GM21723 (cell line): ENCODE results near the gene MYOF.

Experiments
- ATAC-seq: cut with Tn5 transposase; IDR thresholded peaks from one replicate; pipeline ENCODE4 v1.9.1; 2021; ENCODE audit warnings: mild to moderate bottlenecking, moderate library complexity; ENCODE audit not compliant: unreplicated experiment

The MYOF gene

DNA sequence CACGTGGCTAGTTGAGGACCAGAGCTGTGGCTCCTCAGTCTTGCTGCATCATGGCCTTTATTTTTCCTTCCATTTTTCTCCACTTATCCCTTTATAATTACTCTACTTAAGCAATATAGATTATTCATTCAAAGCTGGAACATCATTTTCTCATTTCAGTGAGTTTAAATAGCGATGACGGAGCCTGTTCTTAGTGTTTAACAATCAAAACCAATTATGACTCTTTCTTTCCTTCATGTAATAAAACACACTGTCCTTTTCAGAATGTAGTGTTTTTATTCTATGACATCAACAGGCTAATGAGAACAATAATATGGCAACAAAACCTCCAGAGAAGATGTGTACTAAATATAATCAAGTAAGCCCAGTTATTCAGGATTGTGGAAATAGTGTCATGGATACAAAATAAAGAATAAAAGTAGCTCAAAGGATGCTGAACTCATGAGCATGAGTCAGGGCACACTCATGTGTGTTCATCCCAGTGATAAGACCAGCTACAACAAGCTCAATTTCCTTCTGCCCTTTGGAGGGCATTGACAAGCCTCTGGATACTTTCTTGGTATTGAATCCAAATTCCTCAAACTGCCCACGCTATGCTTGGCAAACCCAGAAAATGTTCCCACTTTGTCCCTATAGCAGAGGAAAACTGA lies 220.0 kb downstream of the MYOF start:
- no peak for ATAC-seq

DNA sequence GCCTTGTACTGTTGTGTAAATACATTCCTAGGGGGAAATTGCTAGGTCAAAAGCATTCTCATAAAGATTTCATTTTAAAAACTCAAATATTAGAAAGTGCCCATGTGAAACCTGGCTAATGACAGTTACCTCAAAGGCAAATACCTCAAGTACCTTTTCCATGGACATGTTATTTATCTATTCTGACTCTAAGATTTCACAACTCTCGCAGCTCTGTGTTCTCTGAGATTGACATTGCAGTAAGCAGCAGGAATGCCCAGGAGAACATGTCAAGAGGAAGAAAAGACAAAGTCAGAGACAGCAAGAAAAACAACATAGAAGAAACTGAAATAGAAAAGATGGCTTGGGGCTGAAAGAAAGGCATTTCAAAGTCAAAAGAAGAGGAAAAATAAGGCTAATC lies 221.0 kb downstream of the MYOF start:
- no peak for ATAC-seq

DNA sequence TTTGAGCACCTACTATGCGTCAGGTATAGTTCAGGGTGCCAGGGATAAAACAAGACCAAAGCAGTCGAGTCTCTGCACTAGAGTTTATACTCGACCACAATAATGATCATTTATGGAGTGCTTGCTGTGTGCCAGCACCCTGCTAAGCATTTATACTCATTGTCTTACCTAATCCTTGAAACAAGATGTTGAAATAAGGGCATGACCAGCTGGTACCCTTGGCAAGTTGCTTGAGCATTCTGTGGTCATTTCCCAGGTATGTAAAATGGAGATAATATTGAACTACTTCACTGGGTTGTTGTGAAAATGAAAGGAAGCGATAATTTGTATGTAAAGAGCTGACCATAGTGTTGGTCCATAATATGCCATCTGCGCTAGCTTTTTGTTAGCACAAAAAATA lies 223.0 kb downstream of the MYOF start:
- no peak for ATAC-seq
